HG03432 (cell line): Measurements from ENCODE around the gene POLR3E.
A peak's percentile ranks its signal among the peaks of the same experiment; 100 is the strongest.
"Not testable (repeated sequence)": the region's sequence is repeated elsewhere in the genome, so short reads cannot be mapped to it uniquely, and the experiment has no call there.

Experiments used
- ATAC-seq: cut with Tn5 transposase; IDR thresholded peaks from one replicate; pipeline ENCODE4 v1.9.1; 2021; ENCODE audit warnings: mild to moderate bottlenecking, moderate library complexity; ENCODE audit not compliant: unreplicated experiment

The POLR3E gene

DNA sequence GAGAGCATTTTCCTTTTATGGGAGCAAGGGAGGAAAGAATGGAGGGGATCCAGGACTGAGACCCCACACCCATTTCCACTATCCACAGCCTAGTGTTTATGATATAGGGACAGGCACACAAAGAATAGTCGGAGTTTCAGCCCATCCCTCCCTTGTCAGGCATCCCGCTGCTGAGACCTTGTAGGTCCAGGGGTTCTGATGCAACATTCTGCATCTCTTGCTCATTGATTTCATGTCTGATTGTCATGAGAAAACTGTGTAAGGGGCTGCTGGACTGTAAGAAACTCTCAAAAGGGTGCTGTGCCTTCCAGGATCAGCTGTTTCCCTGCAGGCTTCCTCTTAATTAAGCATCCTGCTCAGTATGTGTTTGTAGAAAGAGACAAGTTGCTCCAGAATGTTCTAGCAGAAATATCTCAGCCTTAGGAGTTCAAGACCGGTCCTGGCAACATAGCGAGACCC is 5.3 kb upstream of the POLR3E start:
- no peak for ATAC-seq

DNA sequence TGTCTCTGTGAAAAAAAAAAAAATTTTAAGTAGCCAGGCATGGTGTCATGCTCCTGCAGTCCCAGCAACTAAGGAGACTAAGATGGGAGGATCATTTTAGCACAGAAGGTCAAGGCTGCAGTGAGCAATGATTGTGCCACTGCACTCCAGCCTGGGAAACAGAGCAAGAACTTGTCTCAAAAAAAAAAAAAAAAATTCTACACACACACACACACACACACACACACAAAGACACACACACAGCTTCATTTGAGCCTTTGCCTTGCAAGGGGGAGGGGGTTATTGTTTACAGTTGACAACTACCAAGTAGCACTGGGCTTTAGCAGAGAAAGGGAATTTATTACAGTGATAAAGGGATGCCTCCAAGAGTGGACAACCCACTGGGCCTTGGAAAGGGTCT is 4.9 kb upstream of the POLR3E start:
- ATAC-seq: no peak

DNA sequence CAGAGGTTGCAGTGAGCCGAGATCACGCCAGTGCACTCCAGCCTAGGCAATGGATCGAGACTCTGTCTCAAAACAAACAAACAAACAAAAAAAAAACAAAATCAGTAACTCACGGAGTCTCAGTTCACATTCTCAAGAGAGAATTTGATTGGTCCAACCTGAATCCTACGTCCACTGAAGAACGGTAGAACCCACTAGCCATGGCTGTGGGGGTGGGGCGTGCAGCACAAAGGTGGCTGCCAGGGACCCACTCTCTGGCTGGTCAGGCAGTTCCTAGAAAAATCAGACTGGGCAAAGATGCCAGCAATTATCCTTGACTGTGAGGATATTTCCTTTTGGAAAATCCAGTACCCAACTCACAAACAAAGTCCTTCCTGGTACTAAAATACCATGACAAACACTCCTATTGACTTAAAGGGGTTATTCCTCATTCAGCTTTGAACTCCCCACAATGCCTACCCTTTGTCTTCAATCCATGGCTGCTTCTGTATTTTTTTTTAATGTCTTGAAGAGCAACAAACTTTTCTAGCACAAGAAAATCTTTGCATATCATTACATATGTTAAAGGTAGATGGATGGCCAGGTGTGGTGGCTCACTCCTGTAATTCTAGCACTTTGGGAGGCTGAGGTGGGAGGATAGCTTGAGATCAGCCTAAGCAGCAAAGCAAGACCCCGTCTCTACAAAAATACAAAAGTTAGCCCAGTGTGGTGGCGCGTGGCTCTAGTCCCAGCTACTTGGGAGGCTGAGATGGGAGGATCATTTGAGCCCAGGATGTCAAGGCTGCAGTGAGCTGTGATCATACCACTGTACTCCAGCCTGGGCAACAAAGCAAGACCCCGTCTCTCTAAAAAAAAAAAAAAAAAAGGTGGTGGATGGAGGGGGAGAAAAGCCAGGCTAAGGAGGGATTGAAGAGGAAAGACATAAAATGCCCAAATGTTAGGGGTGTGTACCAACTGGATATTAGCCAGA is 3.8 kb upstream of the POLR3E start:
- no peak for ATAC-seq

DNA sequence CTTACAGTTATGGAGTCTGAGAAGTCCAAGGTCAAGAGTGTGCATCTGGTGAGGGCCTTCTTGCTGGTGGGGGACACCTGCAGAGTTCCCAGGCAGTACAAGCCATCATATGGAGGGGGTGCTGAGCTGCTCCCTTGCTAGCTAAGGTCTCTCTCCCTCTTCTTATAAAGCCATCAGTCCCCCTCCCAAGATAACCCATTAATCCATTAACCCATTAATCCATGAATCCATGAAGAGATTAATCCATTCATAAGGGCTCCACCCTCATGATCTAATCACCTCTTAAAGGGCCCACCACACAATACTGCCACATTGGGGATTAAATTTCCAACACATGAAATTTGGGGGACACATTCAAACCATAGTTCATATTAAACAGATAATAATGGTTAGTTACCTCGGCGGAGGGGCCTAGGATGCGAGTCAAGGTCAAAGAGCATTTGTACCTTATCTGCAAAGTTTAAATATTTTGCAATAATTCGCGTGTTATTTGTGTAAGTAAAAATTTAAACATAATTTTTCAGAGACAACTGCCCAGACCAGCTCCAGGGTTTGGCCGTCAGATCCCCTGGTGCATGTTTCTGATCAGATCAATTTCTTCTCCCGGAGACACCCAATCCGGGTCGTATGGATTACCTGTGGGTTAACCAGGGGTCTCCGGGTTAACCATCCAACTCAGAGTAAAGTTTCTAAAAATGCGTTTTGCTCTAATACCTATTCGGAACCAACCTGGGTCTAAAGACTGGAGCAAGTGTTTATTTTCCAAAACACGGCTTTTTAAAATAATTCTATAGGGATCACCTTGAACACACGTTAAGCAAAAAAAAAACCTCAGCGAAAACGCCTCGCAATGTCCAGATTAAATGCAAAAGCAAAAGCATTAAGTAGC is 740 bp upstream of the POLR3E start:
- no peak for ATAC-seq

GRCh38 chr16:22297871-22298733 is 893 bp downstream of the POLR3E start:
- peak; percentile 37 for ATAC-seq

DNA sequence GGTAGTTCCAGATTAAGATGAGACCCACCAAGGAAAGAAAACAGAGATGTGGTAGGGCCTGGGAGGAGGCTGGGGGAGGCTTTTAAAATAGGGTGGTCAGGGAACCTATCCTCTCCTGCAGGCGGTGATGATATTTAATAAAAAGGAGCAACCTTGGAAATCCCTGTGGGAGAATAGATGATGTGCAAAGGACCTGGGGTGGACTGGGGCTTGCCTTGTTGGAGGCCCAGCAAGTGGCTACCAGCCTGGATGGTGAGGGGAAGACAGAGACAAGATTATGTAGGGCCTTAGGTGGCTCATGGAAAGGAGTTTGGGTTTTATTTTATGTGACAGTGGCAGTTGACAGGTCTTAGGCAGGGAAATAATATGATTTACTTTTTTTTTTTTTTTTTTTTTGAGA is 1.8 kb downstream of the POLR3E start:
- no peak for ATAC-seq

- no peak for ATAC-seq
These were observed 3.3 kb downstream of the POLR3E start for GRCh38 chr16:22300427-22301071.

- ATAC-seq: not testable (repeated sequence)
These were observed 4.2 kb downstream of the POLR3E start for GRCh38 chr16:22301423-22301822.

DNA sequence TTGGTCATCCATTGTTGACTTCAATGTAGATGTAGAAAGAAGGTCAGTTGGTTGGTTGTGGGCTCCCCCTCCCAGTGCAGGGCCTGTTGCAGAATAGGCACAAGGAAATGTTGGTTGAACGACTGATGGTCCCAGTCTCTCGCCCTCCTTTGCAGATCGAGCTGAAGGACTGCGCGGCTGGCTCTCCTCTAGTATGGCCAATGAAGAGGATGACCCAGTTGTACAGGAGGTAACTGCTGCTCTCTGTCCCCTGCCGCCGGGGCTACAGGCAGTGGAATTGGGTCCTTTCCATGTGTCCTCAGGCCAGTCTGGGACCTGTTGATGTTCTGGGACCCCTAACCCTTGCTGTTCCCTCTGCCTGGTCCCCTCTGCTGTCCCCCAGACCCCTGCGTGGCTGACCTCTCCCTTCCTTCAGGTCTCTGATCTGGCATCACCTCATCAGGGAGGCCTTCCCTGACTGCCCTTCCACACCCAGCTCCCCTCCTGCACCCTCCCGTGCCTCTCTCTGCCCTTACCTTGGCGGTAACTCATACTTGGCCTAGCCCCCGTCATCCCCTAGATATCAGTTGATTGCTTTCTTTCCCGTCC is 5.7 kb downstream of the POLR3E start:
- ATAC-seq: no peak

DNA sequence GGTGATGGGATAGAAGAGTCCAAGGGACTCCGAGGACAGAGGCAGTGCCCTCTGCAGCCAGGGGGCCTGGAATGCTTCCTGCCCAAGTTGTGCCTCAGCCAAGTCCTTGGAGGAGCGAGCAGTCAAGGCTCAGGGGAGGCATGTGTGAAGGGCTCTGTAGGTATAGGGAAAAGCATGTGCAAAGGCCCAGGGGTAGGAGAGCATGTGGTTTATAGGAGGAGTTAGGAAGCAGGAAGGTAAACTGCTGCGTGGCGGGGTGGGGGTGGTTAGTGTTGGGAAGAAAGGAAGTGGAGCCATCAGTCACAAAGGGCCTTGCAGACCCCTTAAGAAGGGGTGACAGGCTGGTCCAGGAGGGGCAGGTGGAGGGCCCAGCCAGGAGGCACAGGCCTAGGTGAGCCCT is 7.2 kb downstream of the POLR3E start:
- no peak for ATAC-seq

DNA sequence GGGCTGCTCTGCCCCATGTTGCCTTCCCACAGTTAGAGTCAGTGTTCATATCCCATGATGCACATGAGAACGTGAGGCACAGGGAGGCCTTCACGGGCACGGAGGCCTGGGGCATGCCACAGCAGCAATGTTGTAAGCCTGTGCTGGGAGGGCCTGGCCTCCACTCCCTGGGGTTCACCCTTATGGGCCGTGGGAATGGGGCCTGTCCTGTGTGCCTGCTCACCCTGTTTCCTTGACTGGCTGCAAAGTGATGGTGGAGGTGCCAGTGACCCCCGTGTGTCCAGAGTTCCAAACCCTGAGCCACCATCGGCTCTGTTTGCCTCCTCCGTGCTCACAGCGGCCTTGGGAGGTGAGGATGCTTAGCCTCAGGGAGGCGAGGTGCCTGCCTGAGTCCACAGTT is 9.6 kb downstream of the POLR3E start:
- no peak for ATAC-seq

DNA sequence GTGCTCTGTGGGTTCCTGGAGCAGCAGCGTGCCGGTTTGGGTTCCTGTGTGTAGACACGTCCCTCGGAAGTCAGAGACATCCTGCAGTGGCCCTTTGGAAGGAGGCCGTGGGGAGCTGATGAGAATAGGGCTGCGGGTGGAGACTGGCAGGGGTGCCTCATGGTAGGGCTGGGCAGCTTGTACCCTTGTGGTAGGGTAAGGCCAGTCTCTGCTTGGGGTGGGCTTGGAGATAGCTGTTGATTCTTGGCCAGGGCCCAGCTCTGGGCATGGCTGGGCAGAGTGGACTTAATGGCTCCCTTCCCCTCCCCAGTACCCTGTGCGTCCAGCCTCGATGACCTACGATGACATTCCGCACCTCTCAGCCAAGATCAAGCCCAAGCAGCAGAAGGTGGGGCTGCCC is 10.6 kb downstream of the POLR3E start:
- no peak for ATAC-seq

- ATAC-seq: no peak
These were observed 11.8 kb downstream of the POLR3E start for GRCh38 chr16:22308824-22309520.

DNA sequence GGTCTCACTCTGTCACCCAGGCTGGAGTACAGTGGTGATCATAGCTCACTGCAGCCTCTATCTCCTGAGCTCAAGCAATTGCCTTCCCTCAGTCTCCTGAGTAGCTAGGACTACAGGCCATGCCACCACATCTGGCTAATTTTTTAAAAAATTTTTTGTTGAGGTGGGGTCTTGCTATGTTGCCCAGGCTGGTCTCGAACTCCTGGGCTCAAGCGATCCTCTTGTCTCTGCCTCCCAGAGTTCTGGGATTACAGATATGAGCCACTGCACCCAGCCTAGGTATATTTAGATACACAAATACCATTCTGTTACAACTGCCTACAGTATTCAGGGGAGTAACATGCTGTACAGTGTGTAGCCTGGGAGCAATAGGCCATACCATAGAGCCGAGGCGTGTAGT is 14.3 kb downstream of the POLR3E start:
- no peak for ATAC-seq

DNA sequence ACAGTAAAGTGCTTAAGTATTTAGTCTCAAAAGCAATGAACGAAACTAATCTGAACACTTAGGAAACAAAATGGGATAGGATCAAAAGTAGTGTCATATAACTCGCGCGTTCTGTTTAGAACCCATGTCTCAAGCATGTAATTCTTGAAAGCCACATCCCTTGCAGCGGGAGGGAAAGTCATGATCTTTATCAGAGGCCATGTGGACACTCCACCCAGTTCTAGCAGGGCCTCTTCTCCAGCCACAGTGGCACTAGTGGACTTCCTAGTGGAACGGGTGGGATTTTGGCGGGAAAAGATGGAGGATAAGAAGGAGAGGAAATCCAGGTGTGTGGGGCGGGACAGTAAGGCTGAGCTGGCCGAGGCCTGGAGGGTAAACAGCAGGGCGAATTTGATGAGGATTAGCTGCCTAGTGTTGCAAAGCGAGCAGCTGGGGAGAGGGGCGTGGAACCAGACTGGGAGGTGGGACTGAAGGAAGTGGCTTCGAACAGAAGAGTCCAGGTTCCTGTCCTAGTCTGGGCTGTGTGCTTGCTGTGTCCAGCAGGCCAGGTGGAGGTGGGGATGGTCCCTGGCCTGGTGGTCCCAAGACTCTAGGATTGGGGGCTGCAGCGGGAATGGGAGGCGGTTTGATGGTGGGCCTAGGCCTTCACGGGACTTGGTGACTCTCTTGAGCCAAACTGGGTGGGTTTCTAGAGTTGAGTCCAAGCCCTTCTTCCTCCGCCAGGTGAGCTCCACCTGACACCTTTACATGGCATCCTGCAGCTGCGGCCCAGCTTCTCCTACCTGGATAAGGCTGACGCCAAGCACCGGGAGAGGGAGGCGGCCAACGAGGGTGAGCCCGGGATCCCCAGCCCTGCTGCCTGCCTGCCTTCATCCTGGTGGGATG is 15.9 kb downstream of the POLR3E start:
- ATAC-seq: no peak

DNA sequence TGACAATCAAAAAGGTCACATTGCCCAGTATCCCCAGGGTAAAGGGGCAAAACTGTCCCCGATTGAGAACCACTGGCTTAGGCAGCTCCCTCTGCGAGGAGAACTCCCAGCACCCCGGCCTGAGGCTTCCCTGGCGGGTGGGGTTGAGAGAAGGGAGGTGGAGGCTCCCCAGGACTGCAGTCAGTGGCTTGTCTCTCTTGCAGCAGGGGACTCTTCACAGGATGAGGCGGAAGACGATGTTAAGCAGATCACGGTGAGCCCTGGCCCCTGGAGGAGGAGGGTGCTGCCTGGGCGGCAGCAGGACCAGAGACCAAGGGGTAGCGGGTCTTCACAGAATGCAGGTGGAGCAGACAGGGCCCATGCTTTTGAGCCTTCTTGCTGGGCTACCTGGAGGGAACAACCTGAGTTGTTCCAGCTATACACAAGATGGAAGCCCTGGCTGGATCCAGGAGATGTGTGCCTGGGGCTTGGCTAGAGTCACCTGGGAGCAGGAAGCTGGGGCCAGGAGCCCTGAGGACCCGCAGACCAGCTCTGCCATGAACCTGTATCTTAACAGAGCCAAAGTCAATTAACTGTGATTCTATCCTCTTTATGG is 16.8 kb downstream of the POLR3E start:
- ATAC-seq: no peak

GRCh38 chr16:22314661-22315626 is 17.7 kb downstream of the POLR3E start:
- no peak for ATAC-seq
